HepG2 (cell line): Measurements from ENCODE around the gene CFAP91. TPM values are rescaled to one million over a fixed set of nuclear protein-coding genes. Genes with fewer than 3 reads are reported as not detected.

Source experiments
- ATAC-seq: fragments of 200-7000 bp; cut with Tn5 transposase; 3 replicates; pipeline ENCODE4 v1.9.1; 2020; ENCODE audit warnings: mild to moderate bottlenecking, moderate library complexity
- BruUV-seq: library from RNA; stranded (reverse); fragments of 400-500 nt; replicated peaks from 2 replicates; lab custom pipeline; 2021; lab: Mats Ljungman, UMichigan
- CTCF ChIA-PET: fragments of 300-600 bp; formaldehyde crosslinking; extraction: SDS; loops from one replicate; lab custom pipeline; 2021; ENCODE audit warnings: low total read pairs, inconsistent platforms, low intra/inter-chr PET ratio; lab: Yijun Ruan, JAX
- POLR2A ChIA-PET: fragments of 350-600 bp; sonication (Branson Sonifier 250); formaldehyde crosslinking; loops from one replicate; lab custom pipeline; 2020; ENCODE audit warnings: antibody characterized with exemption, inconsistent platforms; lab: Yijun Ruan, JAX
- DNase-seq: peaks from one replicate; pipeline ENCODE4 v3.0.0-alpha.2; 2015; ENCODE audit warnings: low spot score
- FAIRE-seq: peaks from 3 replicates; lab custom pipeline; 2011; peaks lifted over from hg19 to GRCh38; lab: Jason Lieb, UNC
- H2AFZ ChIP-seq: one replicate; pipeline ENCODE4 v1.6.1; 2011; ENCODE audit warnings: low read length, inconsistent platforms
- H3K27ac ChIP-seq: fragments of 300-600 bp; 3 replicates; pipeline ENCODE4 v1.8.0; 2011; ENCODE audit warnings: mixed run types, mild to moderate bottlenecking, mixed read lengths, low read length, inconsistent platforms; ENCODE audit not compliant: insufficient read depth; ENCODE audit errors: extremely low read length
- H3K27me3 ChIP-seq, 2 experiments: fragments of 200-600 bp in 1 of 2; 2 replicates in 1 of 2; 3 replicates in 1 of 2; pipeline versions ENCODE4 v1.6.0 to v1.8.0; 2011; ENCODE audit warnings: low read length in 2 of 2, mild to moderate bottlenecking in 2 of 2, moderate library complexity in 2 of 2, inconsistent platforms in 1 of 2; ENCODE audit not compliant: insufficient read depth in 2 of 2, control insufficient read depth in 1 of 2
- H3K36me3 ChIP-seq, 2 experiments: fragments of 200-600 bp in 1 of 2; replicated peaks in 1 of 2; 2 replicates in 1 of 2; 3 replicates in 1 of 2; pipeline versions ENCODE4 v1.5.1 to v1.8.0; 2011; ENCODE audit warnings: low read length in 2 of 2, inconsistent platforms in 1 of 2; ENCODE audit not compliant: insufficient read depth in 2 of 2, control insufficient read depth in 1 of 2
- H3K4me1 ChIP-seq: 2 replicates; pipeline ENCODE4 v1.5.1; 2012; ENCODE audit warnings: low read length, inconsistent platforms; ENCODE audit not compliant: insufficient read depth
- H3K4me2 ChIP-seq: 2 replicates; pipeline ENCODE4 v1.6.0; 2011; ENCODE audit warnings: low read depth, low read length, inconsistent platforms
- H3K4me3 ChIP-seq, 3 experiments: fragments of 200-600 bp in 1 of 3; sonication (generic), shearing (Covaris generic) in 1 of 3; replicated peaks in 1 of 3; 2 replicates each; pipeline ENCODE4 v1.5.1; 2011 to 2016; ENCODE audit warnings: low read length in 3 of 3, inconsistent platforms in 2 of 3, low read depth in 2 of 3, mild to moderate bottlenecking in 2 of 3, control low read depth in 1 of 3, mixed read lengths in 1 of 3; ENCODE audit not compliant: insufficient read depth in 1 of 3
- H3K79me2 ChIP-seq: one replicate; pipeline ENCODE4 v1.6.1; 2011; ENCODE audit warnings: low read length, inconsistent platforms; ENCODE audit not compliant: insufficient read depth
- H3K9ac ChIP-seq: 2 replicates; pipeline ENCODE4 v1.6.0; 2011; ENCODE audit warnings: mild to moderate bottlenecking, low read depth, low read length, inconsistent platforms; ENCODE audit not compliant: insufficient read depth
- H3K9me3 ChIP-seq: 2 replicates; pipeline ENCODE4 v1.5.1; 2012; ENCODE audit warnings: mild to moderate bottlenecking, low read length
- H4K20me1 ChIP-seq: 2 replicates; pipeline ENCODE4 v1.6.0; 2011; ENCODE audit warnings: inconsistent platforms, mild to moderate bottlenecking, low read length, moderate library complexity; ENCODE audit not compliant: insufficient read depth
- ARID2 ChIP-seq: sonication (generic); formaldehyde crosslinking; IDR thresholded peaks from 2 replicates; pipeline ENCODE4 v1.8.1; 2022; ENCODE audit warnings: mild to moderate bottlenecking, missing genetic modification reagents, borderline replicate concordance
- BRCA1 ChIP-seq: sonication (generic); formaldehyde crosslinking; IDR thresholded peaks from 2 replicates; pipeline ENCODE4 v1.4.0; 2020; ENCODE audit warnings: missing genetic modification reagents
- MBNL3 ChIP-seq: fragments of 250-450 bp; sonication (Bioruptor Pico); conservative IDR thresholded peaks from 2 replicates; pipeline ENCODE4 v1.8.0; 2022; ENCODE audit warnings: mild to moderate bottlenecking, inconsistent platforms
- NFRKB ChIP-seq: fragments of 450-650 bp; IDR thresholded peaks from 2 replicates; pipeline ENCODE4 v1.6.1; 2017
- RCOR2 ChIP-seq: IDR thresholded peaks from 2 replicates; pipeline ENCODE4 v1.6.1; 2016; ENCODE audit warnings: missing biosample characterization, missing genetic modification reagents
- TBX2 ChIP-seq: sonication (generic); formaldehyde crosslinking; IDR thresholded peaks from 2 replicates; pipeline ENCODE4 v1.5.0; 2020; ENCODE audit warnings: missing genetic modification reagents, mild to moderate bottlenecking, borderline replicate concordance
- U2AF1 ChIP-seq: fragments of 200-400 bp; formaldehyde crosslinking; optimal IDR thresholded peaks from 2 replicates; pipeline ENCODE3; 2017; ENCODE audit warnings: mild to moderate bottlenecking, low read depth, low read length
- ZFY ChIP-seq: sonication (generic); formaldehyde crosslinking; IDR thresholded peaks from 2 replicates; pipeline ENCODE4 v1.4.0; 2020; ENCODE audit warnings: missing genetic modification reagents
- ZNF234 ChIP-seq: sonication (generic); formaldehyde crosslinking; conservative IDR thresholded peaks from 2 replicates; pipeline ENCODE4 v1.5.1; 2020; ENCODE audit warnings: mild to moderate bottlenecking, missing genetic modification reagents
- ZNF335 ChIP-seq: sonication (generic); formaldehyde crosslinking; IDR thresholded peaks from 2 replicates; pipeline ENCODE4 v1.4.0; 2020; ENCODE audit warnings: missing genetic modification reagents
- ZNF337 ChIP-seq: sonication (generic); formaldehyde crosslinking; IDR thresholded peaks from 2 replicates; pipeline ENCODE4 v1.5.1; 2020; ENCODE audit warnings: missing genetic modification reagents, low read depth, mild to moderate bottlenecking, borderline replicate concordance
- ZNF432 ChIP-seq: sonication (generic); formaldehyde crosslinking; IDR thresholded peaks from 2 replicates; pipeline ENCODE4 v1.5.0; 2020; ENCODE audit warnings: missing genetic modification reagents, mild to moderate bottlenecking, borderline replicate concordance
- ZNF468 ChIP-seq: sonication (generic); formaldehyde crosslinking; IDR thresholded peaks from 2 replicates; pipeline ENCODE4 v1.8.0; 2022; ENCODE audit warnings: mild to moderate bottlenecking, moderate library complexity, missing genetic modification reagents
- ZNF841 ChIP-seq: sonication (generic); formaldehyde crosslinking; IDR thresholded peaks from 2 replicates; pipeline ENCODE4 v1.8.1; 2023; ENCODE audit warnings: missing genetic modification reagents, borderline replicate concordance
- WGBS: methylation state at CpG from one replicate; pipeline ENCODE4 v1.1.6; 2017; ENCODE audit warnings: low lambda C conversion rate; 5-methylcytosine and 5-hydroxymethylcytosine counted together
- in situ Hi-C: cut with HindIII; loops from 2 replicates; pipeline ENCODE4 v1.10.0; 2017; ENCODE audit warnings: low pct_unique_long_range_greater_than_20kb; ENCODE audit not compliant: extremely low pct_ligation_motif_present
- intact Hi-C: fragments of 100-400 bp; cut with micrococcal nuclease; formaldehyde crosslinking; loops from one replicate; pipeline ENCODE4 v1.10.0; 2022; ENCODE audit not compliant: unreplicated experiment
- polyA plus RNA-seq, 8 experiments: library from polyadenylated mRNA; depleted of rRNA in 3 of 8; stranded (reverse) in 7 of 8; unstranded in 1 of 8; fragments of >200 nt; fragmentation: Illumina TruSeq in 4 of 8; extraction: Trizol in 4 of 8; gene quantifications; 2 replicates each; pipeline versions ENCODE4 v1.2.1 to v1.2.3, GENCODE V29; 2011 to 2016; ENCODE audit warnings: low read depth in 4 of 8, missing spikeins in 1 of 8, mixed read lengths in 1 of 8; ENCODE audit not compliant: insufficient read depth in 1 of 8
- total RNA-seq, 5 experiments: library from RNA; depleted of rRNA; stranded (reverse); fragments of >200 nt; fragmentation: Illumina TruSeq; extraction: Trizol; gene quantifications; 2 replicates each; pipeline ENCODE4 v1.2.3, GENCODE V29; 2016; ENCODE audit warnings: low read depth in 1 of 5
- TF ChIP-seq, protein P1 (sequence below): sonication (generic); formaldehyde crosslinking; conservative IDR thresholded peaks from 2 replicates; pipeline ENCODE4 v1.4.0; 2020; ENCODE audit warnings: missing genetic modification reagents

CFAP91 gene
- total and polyA plus RNA-seq, 2 of the 13 experiments (the other 11 are each of a cell fraction or from before 2014, with no cell fraction given): not detected

DNA sequence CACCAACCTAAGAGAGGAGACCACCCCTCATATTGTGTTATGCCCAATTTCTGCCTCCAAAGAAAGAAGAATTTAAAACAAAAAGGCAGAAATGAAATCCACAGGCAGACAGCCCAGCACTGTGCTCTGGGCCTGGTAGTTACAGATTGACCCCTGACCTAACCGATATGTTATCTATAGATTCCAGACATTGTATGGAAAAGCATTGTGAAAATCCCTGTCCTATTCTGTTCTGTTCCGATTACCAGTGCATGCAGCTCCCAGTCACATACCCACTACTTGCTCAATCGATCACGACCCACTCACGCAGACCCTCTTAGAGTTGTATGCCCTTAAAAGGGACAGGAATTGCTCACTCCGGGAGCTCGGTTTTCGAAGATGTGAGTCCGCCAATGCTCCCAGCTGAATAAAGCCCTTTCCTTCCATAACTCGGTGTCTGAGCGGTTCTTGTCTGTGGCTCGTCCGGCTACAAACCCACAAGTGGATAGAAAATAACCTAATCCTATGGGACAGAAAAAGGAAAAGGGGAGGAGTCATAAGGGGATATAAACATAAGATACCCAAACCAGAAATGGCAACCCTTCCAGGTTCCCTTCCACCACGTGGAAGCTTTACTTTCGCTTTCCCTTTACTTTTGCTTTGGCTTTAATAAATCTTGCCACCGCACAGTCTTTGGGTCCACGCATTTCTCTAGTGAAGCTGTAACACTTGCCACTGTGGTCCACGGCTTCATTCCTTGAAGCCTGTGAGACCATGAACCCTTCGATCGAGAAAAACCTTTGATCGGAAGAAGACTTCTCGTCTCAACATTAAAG lies 1.7 kb upstream of the CFAP91 start:
- ATAC-seq (no peak), DNase-seq (no peak), FAIRE-seq (no peak)
- peaks cover 11% of the 10 kb centered on the region for H3K4me1 ChIP-seq
- H3K27me3 ChIP-seq: no peaks in the 10 kb centered on the region; a peak in 1 of 5 replicates
- WGBS: 84% methylated on average over 22 of the region's 22 CpGs
- H3K27ac ChIP-seq: no peak overlapping the region
- H3K36me3 ChIP-seq: no peaks in the 10 kb centered on the region
- H3K4me2 ChIP-seq: no peak overlapping the region
- H3K9me3 ChIP-seq: no peaks in the 10 kb centered on the region
- no peak overlapping the region for H3K9ac ChIP-seq
- no TSS peak for BruUV-seq
- H3K4me3 ChIP-seq: no peak overlapping the region
- H2AFZ ChIP-seq: no peak overlapping the region
- H3K79me2 ChIP-seq: no peaks in the 10 kb centered on the region
- POLR2A ChIA-PET: no interaction called here
- H4K20me1 ChIP-seq: no peaks in the 10 kb centered on the region
- intact Hi-C loops: no loop called here
- TF ChIP-seq, protein P1, sequence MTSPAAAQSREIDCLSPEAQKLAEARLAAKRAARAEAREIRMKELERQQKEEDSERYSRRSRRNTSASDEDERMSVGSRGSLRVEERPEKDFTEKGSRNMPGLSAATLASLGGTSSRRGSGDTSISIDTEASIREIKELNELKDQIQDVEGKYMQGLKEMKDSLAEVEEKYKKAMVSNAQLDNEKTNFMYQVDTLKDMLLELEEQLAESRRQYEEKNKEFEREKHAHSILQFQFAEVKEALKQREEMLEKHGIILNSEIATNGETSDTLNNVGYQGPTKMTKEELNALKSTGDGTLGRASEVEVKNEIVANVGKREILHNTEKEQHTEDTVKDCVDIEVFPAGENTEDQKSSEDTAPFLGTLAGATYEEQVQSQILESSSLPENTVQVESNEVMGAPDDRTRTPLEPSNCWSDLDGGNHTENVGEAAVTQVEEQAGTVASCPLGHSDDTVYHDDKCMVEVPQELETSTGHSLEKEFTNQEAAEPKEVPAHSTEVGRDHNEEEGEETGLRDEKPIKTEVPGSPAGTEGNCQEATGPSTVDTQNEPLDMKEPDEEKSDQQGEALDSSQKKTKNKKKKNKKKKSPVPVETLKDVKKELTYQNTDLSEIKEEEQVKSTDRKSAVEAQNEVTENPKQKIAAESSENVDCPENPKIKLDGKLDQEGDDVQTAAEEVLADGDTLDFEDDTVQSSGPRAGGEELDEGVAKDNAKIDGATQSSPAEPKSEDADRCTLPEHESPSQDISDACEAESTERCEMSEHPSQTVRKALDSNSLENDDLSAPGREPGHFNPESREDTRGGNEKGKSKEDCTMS: no peak
- TF ChIP-seq ZNF468 (no peak), TBX2 (CRISPR knock-in tag) (no peak), ZNF841 (CRISPR knock-in tag) (no peak), ZNF432 (CRISPR knock-in tag) (no peak), RCOR2 (CRISPR knock-in tag) (no peak), ARID2 (no peak), U2AF1 (no peak), BRCA1 (CRISPR knock-in tag) (no peak), NFRKB (no peak), MBNL3 (CRISPR knock-in tag) (no peak), ZNF234 (no peak), ZFY (CRISPR knock-in tag) (no peak), ZNF335 (no peak), ZNF337 (CRISPR knock-in tag) (no peak)
- TF ChIP-seq, all 625 proteins: peak for 0
- CTCF ChIA-PET: no interaction called here
- in situ Hi-C loops: no loop called here
